Measurements from ENCODE around the gene ANO1. TPM values are rescaled to one million over a fixed set of nuclear protein-coding genes. Genes with fewer than 3 reads are reported as not detected.
A peak's percentile ranks its signal among the peaks of the same experiment; 100 is the strongest.

Gene ANO1
- total RNA-seq, 8 experiments from 2014 or later = 0.20 to 0.71 (median 0.29) TPM; not detected in 2

- 0 to 60% (median 0%) methylated on average over 1 to 6 of the region's 14 CpGs; no CpG with 5 or more reads in 3 of the 10 experiments for WGBS, 10 experiments
- in situ Hi-C loops (cut with MboI; ENCODE audit: low pct_unique_long_range_greater_than_20kb in 2 of 9, low sequenced_read_pairs in 9 of 9, unreplicated experiment in 9 of 9) = no loop called here
- peak; percentile 38 to 86 (median 78) for ATAC-seq (replicated peaks in 6 of 8)
- Histone ChIP-seq H3K4me1 (replicated peaks in 1 of 2) (peaks cover 32 to 34% of the 10 kb centered on the region in 2 donors), H3K27ac (no peak overlapping the region), H3K4me3 (no peak overlapping the region)
These were observed 64.2 kb downstream of the ANO1 start for GRCh38 chr11:70142221-70142875.

- no peak overlapping the region for H3K4me3 ChIP-seq
- in situ Hi-C loops (cut with MboI; ENCODE audit: low pct_unique_long_range_greater_than_20kb in 2 of 9, low sequenced_read_pairs in 9 of 9, unreplicated experiment in 9 of 9) = no loop called here
- ATAC-seq (replicated peaks in 6 of 8) = peak in 1 of 8 experiments; percentile 9
- H3K4me1 ChIP-seq (replicated peaks in 1 of 2) = peaks cover 32 to 34% of the 10 kb centered on the region in 2 donors
- no peak overlapping the region for H3K27ac ChIP-seq
- 60 to 100% (median 82%) methylated on average over 1 to 4 of the region's 10 CpGs; no CpG with 5 or more reads in 6 of the 10 experiments for WGBS, 10 experiments
These were observed 66.1 kb downstream of the ANO1 start for GRCh38 chr11:70144262-70144661.

- Histone ChIP-seq H3K27ac (no peak overlapping the region), H3K4me1 (replicated peaks in 1 of 2) (peaks cover 32 to 34% of the 10 kb centered on the region in 2 donors), H3K4me3 (no peak overlapping the region)
- no peak for ATAC-seq (replicated peaks in 6 of 8)
- WGBS, 10 experiments = 60 to 100% (median 91%) methylated on average over 1 to 6 of the region's 6 CpGs; no CpG with 5 or more reads in 4 of the 10 experiments
- in situ Hi-C loops (cut with MboI; ENCODE audit: low pct_unique_long_range_greater_than_20kb in 2 of 9, low sequenced_read_pairs in 9 of 9, unreplicated experiment in 9 of 9) = no loop called here
These were observed 67.0 kb downstream of the ANO1 start for GRCh38 chr11:70145071-70145470.

GRCh38 chr11:70145841-70146240, 67.7 kb downstream of the ANO1 start:
- in situ Hi-C loops (cut with MboI; ENCODE audit: low pct_unique_long_range_greater_than_20kb in 2 of 9, low sequenced_read_pairs in 9 of 9, unreplicated experiment in 9 of 9) = no loop called here
- no peak overlapping the region for H3K27ac ChIP-seq
- peaks cover 32 to 34% of the 10 kb centered on the region in 2 donors for H3K4me1 ChIP-seq (replicated peaks in 1 of 2)
- no peak for ATAC-seq (replicated peaks in 6 of 8)
- H3K4me3 ChIP-seq = no peak overlapping the region
- WGBS, 10 experiments = 14 to 100% (median 57%) methylated on average over 1 to 4 of the region's 4 CpGs; no CpG with 5 or more reads in 1 of the 10 experiments

GRCh38 chr11:70146299-70146698, 68.2 kb downstream of the ANO1 start:
- in situ Hi-C loops (cut with MboI; ENCODE audit: low pct_unique_long_range_greater_than_20kb in 2 of 9, low sequenced_read_pairs in 9 of 9, unreplicated experiment in 9 of 9) = no loop called here
- Histone ChIP-seq H3K27ac (no peak overlapping the region), H3K4me1 (replicated peaks in 1 of 2) (peaks cover 28 to 33% of the 10 kb centered on the region in 2 donors), H3K4me3 (no peak overlapping the region)
- ATAC-seq (replicated peaks in 6 of 8) = peak in 5 of 8 experiments; percentile 47 to 79 (median 71)
- 39 to 71% (median 51%) methylated on average over 3 to 9 of the region's 10 CpGs; no CpG with 5 or more reads in 3 of the 10 experiments for WGBS, 10 experiments

GRCh38 chr11:70146895-70147520, 68.9 kb downstream of the ANO1 start:
- 7 to 90% (median 70%) methylated on average over 1 to 3 of the region's 14 CpGs; no CpG with 5 or more reads in 6 of the 10 experiments for WGBS, 10 experiments
- no peak for ATAC-seq (replicated peaks in 6 of 8)
- in situ Hi-C loops (cut with MboI; ENCODE audit: low pct_unique_long_range_greater_than_20kb in 2 of 9, low sequenced_read_pairs in 9 of 9, unreplicated experiment in 9 of 9) = no loop called here

GRCh38 chr11:70147668-70148067, 69.6 kb downstream of the ANO1 start:
- Histone ChIP-seq H3K4me1 (replicated peaks in 1 of 2) (peaks cover 15 to 19% of the 10 kb centered on the region in 2 donors), H3K4me3 (no peak overlapping the region), H3K27ac (no peak overlapping the region)
- ATAC-seq (replicated peaks in 6 of 8) = no peak
- in situ Hi-C loops (cut with MboI; ENCODE audit: low pct_unique_long_range_greater_than_20kb in 2 of 9, low sequenced_read_pairs in 9 of 9, unreplicated experiment in 9 of 9) = no loop called here
- 0 to 80% (median 65%) methylated on average over 1 to 4 of the region's 13 CpGs; no CpG with 5 or more reads in 5 of the 10 experiments for WGBS, 10 experiments

More at GRCh38 chr11:70146895-70147520, 68.9 kb downstream of the ANO1 start:
- Histone ChIP-seq H3K27ac (no peak overlapping the region), H3K4me3 (no peak overlapping the region), H3K4me1 (replicated peaks in 1 of 2) (peaks cover 21 to 26% of the 10 kb centered on the region in 2 donors)

- peaks cover 2 to 8% of the 10 kb centered on the region in 2 donors for H3K4me1 ChIP-seq (replicated peaks in 1 of 2)
- ATAC-seq (replicated peaks in 6 of 8) = no peak
- no peak overlapping the region for H3K4me3 ChIP-seq
- WGBS, 10 experiments = 48 to 100% (median 95%) methylated on average over 1 to 5 of the region's 9 CpGs; no CpG with 5 or more reads in 3 of the 10 experiments
- H3K27ac ChIP-seq = no peak overlapping the region
- in situ Hi-C loops (cut with MboI; ENCODE audit: low pct_unique_long_range_greater_than_20kb in 2 of 9, low sequenced_read_pairs in 9 of 9, unreplicated experiment in 9 of 9) = no loop called here
These were observed 73.6 kb downstream of the ANO1 start for GRCh38 chr11:70151671-70152070.

- H3K4me1 ChIP-seq (replicated peaks in 1 of 2) = peaks cover 0 to 5% of the 10 kb centered on the region in 2 donors
- WGBS, 10 experiments = 67 to 100% (median 86%) methylated on average over 1 to 7 of the region's 7 CpGs
- in situ Hi-C loops (cut with MboI; ENCODE audit: low pct_unique_long_range_greater_than_20kb in 2 of 9, low sequenced_read_pairs in 9 of 9, unreplicated experiment in 9 of 9) = no loop called here
- no peak overlapping the region for H3K27ac ChIP-seq
- ATAC-seq (replicated peaks in 6 of 8) = no peak
- H3K4me3 ChIP-seq = no peak overlapping the region
These were observed 75.1 kb downstream of the ANO1 start for GRCh38 chr11:70153133-70153727.

- WGBS, 10 experiments = 0 to 94% (median 87%) methylated on average over 2 to 10 of the region's 14 CpGs; no CpG with 5 or more reads in 5 of the 10 experiments
- H3K27ac ChIP-seq = no peak overlapping the region
- in situ Hi-C loops (cut with MboI; ENCODE audit: low pct_unique_long_range_greater_than_20kb in 2 of 9, low sequenced_read_pairs in 9 of 9, unreplicated experiment in 9 of 9) = no loop called here
These were observed 77.3 kb downstream of the ANO1 start for GRCh38 chr11:70155386-70155785.

GRCh38 chr11:70156291-70157037, 78.3 kb downstream of the ANO1 start:
- H3K4me1 ChIP-seq (replicated peaks in 1 of 2) = no peaks in the 10 kb centered on the region
- no peak overlapping the region for H3K27ac ChIP-seq
- in situ Hi-C loops (cut with MboI; ENCODE audit: low pct_unique_long_range_greater_than_20kb in 2 of 9, low sequenced_read_pairs in 9 of 9, unreplicated experiment in 9 of 9) = no loop called here
- no peak overlapping the region for H3K4me3 ChIP-seq
- 72 to 100% (median 87%) methylated on average over 3 to 15 of the region's 18 CpGs; no CpG with 5 or more reads in 1 of the 10 experiments for WGBS, 10 experiments
- no peak for ATAC-seq (replicated peaks in 6 of 8)

More at GRCh38 chr11:70155386-70155785, 77.3 kb downstream of the ANO1 start:
- no peak overlapping the region for H3K4me3 ChIP-seq
- ATAC-seq (replicated peaks in 6 of 8) = peak in 2 of 8 experiments; percentile 29 to 64
- H3K4me1 ChIP-seq (replicated peaks in 1 of 2) = peaks cover 0 to 5% of the 10 kb centered on the region in 2 donors

- ATAC-seq (replicated peaks in 6 of 8) = peak in 4 of 8 experiments; percentile 7 to 63 (median 25)
- no peak overlapping the region for H3K4me3 ChIP-seq
- 0 to 82% (median 31%) methylated on average over 1 to 8 of the region's 8 CpGs; no CpG with 5 or more reads in 3 of the 10 experiments for WGBS, 10 experiments
- H3K27ac ChIP-seq = no peak overlapping the region
- no peaks in the 10 kb centered on the region for H3K4me1 ChIP-seq (replicated peaks in 1 of 2)
- in situ Hi-C loops (cut with MboI; ENCODE audit: low pct_unique_long_range_greater_than_20kb in 2 of 9, low sequenced_read_pairs in 9 of 9, unreplicated experiment in 9 of 9) = no loop called here
These were observed 80.1 kb downstream of the ANO1 start for GRCh38 chr11:70158201-70158600.
